Spleen (tissue), 11 donors: ENCODE results near the gene YES1. TPM values are rescaled to one million over a fixed set of nuclear protein-coding genes. Genes with fewer than 3 reads are reported as not detected.
"Not testable (repeated sequence)": the region's sequence is repeated elsewhere in the genome, so short reads cannot be mapped to it uniquely, and the experiment has no call there.

Experiments
- DNase-seq: peaks from one replicate; pipeline ENCODE4 v3.0.0-alpha.2; 2020
- H3K27ac ChIP-seq, 8 donors: fragments of 200-600 bp; sonication (generic) in 7 of 8; 1 replicate in 4 of 8; 2 replicates in 4 of 8; pipeline versions ENCODE4 v1.5.0 to v1.8.0; 2016 to 2021; ENCODE audit warnings: inconsistent platforms in 4 of 8, mild to moderate bottlenecking in 4 of 8, moderate library complexity in 1 of 8
- H3K27me3 ChIP-seq, 7 donors: fragments of 200-600 bp; sonication (generic) in 6 of 7; replicated peaks in 1 of 7; 1 replicate in 4 of 7; 2 replicates in 3 of 7; pipeline versions ENCODE4 v1.5.0 to v1.8.0; 2016 to 2021; ENCODE audit warnings: inconsistent platforms in 3 of 7, mild to moderate bottlenecking in 1 of 7
- H3K36me3 ChIP-seq, 6 donors: fragments of 200-600 bp; sonication (generic) in 5 of 6; 1 replicate in 4 of 6; 2 replicates in 2 of 6; pipeline versions ENCODE4 v1.5.0 to v1.8.0; 2016 to 2021; ENCODE audit warnings: inconsistent platforms in 2 of 6
- H3K4me1 ChIP-seq, 6 donors: fragments of 200-600 bp; sonication (generic) in 5 of 6; 1 replicate in 3 of 6; 2 replicates in 3 of 6; pipeline versions ENCODE4 v1.5.0 to v1.8.0; 2016 to 2021; ENCODE audit warnings: inconsistent platforms in 3 of 6
- H3K4me3 ChIP-seq, 8 donors: fragments of 200-600 bp; sonication (generic) in 7 of 8; 1 replicate in 4 of 8; 2 replicates in 4 of 8; pipeline versions ENCODE4 v1.5.0 to v1.8.0; 2016 to 2021; ENCODE audit warnings: inconsistent platforms in 4 of 8, mild to moderate bottlenecking in 4 of 8, moderate library complexity in 2 of 8
- H3K9me3 ChIP-seq, 8 donors: fragments of 200-600 bp; sonication (generic) in 7 of 8; 1 replicate in 4 of 8; 2 replicates in 4 of 8; pipeline versions ENCODE4 v1.5.0 to v1.8.0; 2016 to 2021; ENCODE audit warnings: inconsistent platforms in 4 of 8
- POLR2A ChIP-seq, 3 donors: fragments of 450-650 bp; IDR thresholded peaks; one replicate each; pipeline ENCODE4 v1.5.1; 2017; ENCODE audit warnings: antibody characterized with exemption in 3 of 3, mild to moderate bottlenecking in 1 of 3
- POLR2AphosphoS5 ChIP-seq, 3 donors: sonication (generic); formaldehyde crosslinking; IDR thresholded peaks; one replicate each; pipeline ENCODE4 v1.5.1; 2017; ENCODE audit warnings: antibody characterized with exemption in 3 of 3
- WGBS, 5 donors: extraction: QIAGEN DNeasy Blood & Tissue Kit in 3 of 5; methylation state at CpG; one replicate each; pipeline versions ENCODE4 v1.1.5 to v1.1.7; 2013 to 2018; 5-methylcytosine and 5-hydroxymethylcytosine counted together
- intact Hi-C: fragments of 100-400 bp; cut with DNase I; formaldehyde crosslinking; loops from one replicate; pipeline ENCODE4 v1.15.0; 2023; ENCODE audit warnings: low total_unique reads
- polyA plus RNA-seq, 3 donors: library from polyadenylated mRNA; stranded (reverse); fragments of 200-250 nt; gene quantifications; one replicate each; pipeline ENCODE4 v1.2.1, GENCODE V29; 2013
- total RNA-seq, 7 donors: library from RNA; depleted of rRNA in 3 of 7; stranded (reverse); fragments of >200 nt in 3 of 7; fragmentation: NEBNext Ultra II Directional in 4 of 7; extraction: Animal tissue kit (Norgen Biotek cat#: 25700) in 4 of 7; gene quantifications; one replicate each; pipeline versions ENCODE4 v1.1.0 to v1.2.1, GENCODE V29; 2016 to 2021
- TF ChIP-seq, protein P1 (sequence below), 11 experiments: fragments of 200-600 bp in 7 of 11; fragments of 450-650 bp in 4 of 11; sonication (generic) in 4 of 11; IDR thresholded peaks in 8 of 11; conservative IDR thresholded peaks in 3 of 11; 1 replicate in 7 of 11; 2 replicates in 4 of 11; pipeline versions ENCODE4 v1.4.0 to v1.8.0; 2016 to 2021; ENCODE audit warnings: antibody characterized with exemption in 11 of 11, inconsistent platforms in 4 of 11, mild to moderate bottlenecking in 1 of 11
- donor health status: healthy with polysubstance abuse.
- donor health status: DM: no; HTN: no; CAD: no; lungs with moderate emphysema.
- donor health status: DM: no; HTN: no; CAD: no.
- donor health status: Bipolar disorder and iron deficiency.
- donor health status: healthy.
- donor health status: DM: no; HTN: no; CAD: no.
- donor health status: DM: yes; HTN: yes; CAD: no.

Gene YES1
- total and polyA plus RNA-seq, 10 donors: 8.4 to 128 (median 60.9) TPM

DNA sequence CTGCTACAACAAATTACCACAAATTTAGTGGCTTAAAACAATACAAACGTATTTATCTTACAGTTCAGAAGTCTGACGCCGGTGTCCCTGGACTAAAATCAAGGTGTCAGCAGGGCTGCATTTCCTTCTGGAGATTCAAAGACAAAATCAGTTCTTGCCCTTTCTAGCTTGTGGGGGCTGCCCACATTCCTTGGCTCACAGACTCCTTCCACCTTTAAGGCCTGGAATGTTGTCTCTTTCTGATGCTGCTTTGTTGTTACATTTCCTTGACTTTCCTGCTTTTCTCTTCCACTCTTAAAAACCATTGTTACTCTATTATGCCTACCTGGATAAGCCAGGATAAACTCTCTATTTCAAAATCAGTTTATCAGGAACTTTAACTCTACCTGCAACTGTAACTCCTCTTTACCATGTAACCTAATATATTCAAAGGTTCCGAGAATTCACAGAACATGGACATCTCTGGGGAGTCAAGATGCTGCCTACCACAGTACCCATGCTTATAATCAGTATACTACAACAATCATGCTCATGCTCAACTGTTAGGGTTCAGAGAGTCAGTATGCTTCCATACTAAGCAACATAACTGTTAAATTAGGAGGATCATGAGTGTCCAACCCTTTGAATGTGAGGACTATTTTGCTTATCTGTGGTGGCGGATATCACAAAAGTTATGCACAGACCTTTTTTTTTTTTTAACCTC, 27.4 kb downstream of the YES1 start:
- no peak overlapping the region for H3K4me3 ChIP-seq
- no peak overlapping the region for H3K27ac ChIP-seq
- intact Hi-C loops: no loop called here
- peaks cover 0 to 35% (median 19%) of the 10 kb centered on the region in 6 donors for H3K4me1 ChIP-seq
- no peak for TF ChIP-seq POLR2A (IDR thresholded peaks at IDR 0.05)
- TF ChIP-seq, protein P1, sequence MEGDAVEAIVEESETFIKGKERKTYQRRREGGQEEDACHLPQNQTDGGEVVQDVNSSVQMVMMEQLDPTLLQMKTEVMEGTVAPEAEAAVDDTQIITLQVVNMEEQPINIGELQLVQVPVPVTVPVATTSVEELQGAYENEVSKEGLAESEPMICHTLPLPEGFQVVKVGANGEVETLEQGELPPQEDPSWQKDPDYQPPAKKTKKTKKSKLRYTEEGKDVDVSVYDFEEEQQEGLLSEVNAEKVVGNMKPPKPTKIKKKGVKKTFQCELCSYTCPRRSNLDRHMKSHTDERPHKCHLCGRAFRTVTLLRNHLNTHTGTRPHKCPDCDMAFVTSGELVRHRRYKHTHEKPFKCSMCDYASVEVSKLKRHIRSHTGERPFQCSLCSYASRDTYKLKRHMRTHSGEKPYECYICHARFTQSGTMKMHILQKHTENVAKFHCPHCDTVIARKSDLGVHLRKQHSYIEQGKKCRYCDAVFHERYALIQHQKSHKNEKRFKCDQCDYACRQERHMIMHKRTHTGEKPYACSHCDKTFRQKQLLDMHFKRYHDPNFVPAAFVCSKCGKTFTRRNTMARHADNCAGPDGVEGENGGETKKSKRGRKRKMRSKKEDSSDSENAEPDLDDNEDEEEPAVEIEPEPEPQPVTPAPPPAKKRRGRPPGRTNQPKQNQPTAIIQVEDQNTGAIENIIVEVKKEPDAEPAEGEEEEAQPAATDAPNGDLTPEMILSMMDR (IDR thresholded peaks at IDR 0.05 in 8 of 11, conservative IDR thresholded peaks at IDR 0.05 in 3 of 11): no peak
- TF ChIP-seq POLR2AphosphoS5 (IDR thresholded peaks at IDR 0.05): no peak
- H3K36me3 ChIP-seq: no peaks in the 10 kb centered on the region
- H3K27me3 ChIP-seq: no peaks in the 10 kb centered on the region
- DNase-seq: no peak
- no peaks in the 10 kb centered on the region for H3K9me3 ChIP-seq
- 67 to 85% (median 79%) methylated on average over 5 of the region's 5 CpGs for WGBS, 5 donors

DNA sequence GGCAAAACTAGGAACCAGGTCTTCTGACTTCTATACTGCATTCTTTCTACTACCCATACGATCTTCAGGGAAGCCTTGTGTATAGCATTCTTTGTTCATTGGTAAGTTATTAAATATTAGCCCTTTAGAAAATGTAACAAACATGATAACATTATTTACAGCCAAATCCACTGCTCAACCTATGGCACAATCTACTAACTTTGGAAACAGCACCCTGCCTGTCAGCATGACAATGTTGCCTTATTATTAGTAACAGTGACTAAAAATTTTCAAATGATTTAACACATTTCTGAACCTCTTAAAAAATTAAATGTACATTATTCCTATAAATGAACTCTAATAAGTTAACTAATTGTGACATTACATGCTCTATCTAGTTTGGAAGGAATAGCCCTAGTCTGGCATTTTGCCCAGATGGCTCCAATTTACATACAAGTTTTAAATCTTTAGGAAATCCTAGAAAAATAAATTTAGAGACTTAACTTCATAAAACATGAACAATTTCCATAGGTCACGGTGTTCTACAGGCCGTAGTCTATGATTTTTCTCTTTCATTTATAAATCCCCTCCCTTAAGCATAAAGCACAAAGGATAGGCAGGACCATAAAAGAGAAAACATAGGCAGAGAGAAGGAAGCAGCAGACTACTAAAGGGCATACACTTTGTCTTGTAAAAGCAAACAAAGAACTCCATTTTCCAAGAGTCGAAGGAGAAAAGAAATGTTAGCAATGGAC, 33.7 kb downstream of the YES1 start:
- H3K4me3 ChIP-seq: no peak overlapping the region
- peaks cover 0 to 6% (median 0%) of the 10 kb centered on the region in 6 donors for H3K36me3 ChIP-seq
- intact Hi-C loops: no loop called here
- no peak for DNase-seq
- H3K27me3 ChIP-seq: no peaks in the 10 kb centered on the region
- peaks cover 0 to 18% (median 10%) of the 10 kb centered on the region in 6 donors for H3K4me1 ChIP-seq
- TF ChIP-seq POLR2AphosphoS5 (IDR thresholded peaks at IDR 0.05): no peak
- TF ChIP-seq, protein P1 (IDR thresholded peaks at IDR 0.05 in 8 of 11, conservative IDR thresholded peaks at IDR 0.05 in 3 of 11): no peak
- no peak for TF ChIP-seq POLR2A (IDR thresholded peaks at IDR 0.05)
- no peaks in the 10 kb centered on the region for H3K9me3 ChIP-seq
- WGBS, 5 donors: 76 to 86% (median 78%) methylated on average over 4 of the region's 4 CpGs
- H3K27ac ChIP-seq: no peak overlapping the region

DNA sequence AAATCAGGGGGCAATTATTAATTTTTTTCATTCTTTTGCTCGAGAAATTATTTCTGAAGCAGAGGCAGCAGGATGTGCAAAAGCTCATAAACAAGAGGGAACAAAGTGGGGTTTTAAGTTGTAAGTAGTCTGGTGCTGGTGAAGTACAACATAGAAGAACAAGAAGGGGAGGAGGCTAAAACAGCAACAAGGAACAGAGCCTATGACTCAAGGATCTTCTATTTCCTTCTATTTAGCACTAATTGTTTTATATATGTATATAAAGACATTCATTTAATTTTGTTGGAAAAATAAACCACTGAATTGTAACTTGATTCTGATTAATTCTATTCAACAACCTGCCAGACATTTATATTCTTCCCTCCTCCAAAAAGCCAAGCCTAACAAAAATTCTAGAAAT, 35.0 kb downstream of the YES1 start:
- DNase-seq: no peak
- TF ChIP-seq POLR2AphosphoS5 (IDR thresholded peaks at IDR 0.05) (no peak), POLR2A (IDR thresholded peaks at IDR 0.05) (no peak)
- TF ChIP-seq, protein P1 (IDR thresholded peaks at IDR 0.05 in 8 of 11, conservative IDR thresholded peaks at IDR 0.05 in 3 of 11): no peak
- intact Hi-C loops: no loop called here
- H3K4me1 ChIP-seq: peaks cover 0 to 18% (median 10%) of the 10 kb centered on the region in 6 donors
- H3K27me3 ChIP-seq: no peaks in the 10 kb centered on the region
- H3K36me3 ChIP-seq: peaks cover 0 to 6% (median 0%) of the 10 kb centered on the region in 6 donors
- 35 to 48% (median 46%) methylated on average over 1 of the region's 1 CpG for WGBS, 5 donors
- H3K4me3 ChIP-seq: no peak overlapping the region
- H3K27ac ChIP-seq: no peak overlapping the region
- no peaks in the 10 kb centered on the region for H3K9me3 ChIP-seq

DNA sequence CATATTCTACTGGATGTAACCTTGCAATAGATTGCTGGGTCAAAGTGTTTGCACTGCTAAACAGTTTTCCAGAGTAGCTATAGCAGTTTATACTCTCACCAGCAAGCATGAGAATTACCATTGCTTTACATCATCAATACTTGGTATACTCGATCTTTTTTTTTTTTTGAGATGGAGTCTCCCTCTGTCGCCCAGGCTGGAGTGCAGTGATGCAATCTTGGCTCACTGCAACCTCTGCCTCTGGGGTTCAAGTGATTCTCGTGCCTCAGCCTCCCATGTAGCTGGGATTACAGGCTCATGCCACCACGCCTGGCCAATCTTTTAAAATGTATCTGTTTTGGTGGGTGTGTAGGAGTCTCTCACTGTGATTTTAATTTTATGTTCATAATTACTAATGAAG, 36.0 kb downstream of the YES1 start:
- H3K9me3 ChIP-seq, H3K27me3 ChIP-seq, DNase-seq, H3K36me3 ChIP-seq, H3K4me3 ChIP-seq, intact Hi-C loops, H3K27ac ChIP-seq: not testable (repeated sequence)
- 72 to 95% (median 91%) methylated on average over 4 of the region's 4 CpGs for WGBS, 5 donors
- H3K4me1 ChIP-seq: peaks cover 0 to 18% (median 10%) of the 10 kb centered on the region in 6 donors
